HCEC 1CT (cell line): ENCODE data around the gene SAMD14.

Experiments used
- DNase-seq: peaks from one replicate; pipeline ENCODE4 v3.0.0-alpha.2; 2017

Gene SAMD14

DNA sequence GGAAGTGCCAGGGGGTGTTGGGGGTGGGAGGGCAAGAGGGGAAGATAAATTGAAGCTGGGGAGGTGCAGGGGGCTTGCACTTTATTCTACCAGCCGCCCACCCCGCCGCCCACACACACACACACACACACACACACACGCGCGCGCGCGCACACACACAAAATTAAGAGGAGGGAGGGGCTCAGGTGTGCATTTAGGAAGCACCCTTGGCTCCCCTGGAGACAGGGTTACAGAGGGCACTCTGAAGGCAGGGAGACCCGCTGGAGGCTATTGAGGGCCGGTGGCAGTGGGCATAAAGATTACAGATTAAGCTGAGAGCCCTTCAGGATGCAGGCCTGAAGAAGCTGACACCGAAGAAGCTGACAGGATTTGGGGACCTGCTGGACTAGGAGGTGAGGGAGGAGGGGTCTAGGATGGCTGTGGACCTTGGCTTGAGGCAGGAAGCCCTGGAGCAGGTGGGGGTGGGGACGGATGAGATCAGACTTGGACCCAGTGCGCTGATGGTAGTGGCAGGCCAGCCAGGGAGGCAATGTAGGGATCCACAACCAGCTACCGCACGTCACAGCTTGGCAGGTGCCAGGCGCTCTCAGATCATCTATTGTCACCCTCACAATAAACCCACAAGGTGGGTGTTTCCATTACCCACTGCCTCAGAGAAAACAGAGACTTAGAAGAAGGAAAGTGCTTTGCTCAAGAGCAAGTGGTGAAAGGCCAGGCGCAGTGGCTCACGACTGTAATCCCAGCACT lies 772 bp upstream of the SAMD14 start:
- DNase-seq, result no peak

DNA sequence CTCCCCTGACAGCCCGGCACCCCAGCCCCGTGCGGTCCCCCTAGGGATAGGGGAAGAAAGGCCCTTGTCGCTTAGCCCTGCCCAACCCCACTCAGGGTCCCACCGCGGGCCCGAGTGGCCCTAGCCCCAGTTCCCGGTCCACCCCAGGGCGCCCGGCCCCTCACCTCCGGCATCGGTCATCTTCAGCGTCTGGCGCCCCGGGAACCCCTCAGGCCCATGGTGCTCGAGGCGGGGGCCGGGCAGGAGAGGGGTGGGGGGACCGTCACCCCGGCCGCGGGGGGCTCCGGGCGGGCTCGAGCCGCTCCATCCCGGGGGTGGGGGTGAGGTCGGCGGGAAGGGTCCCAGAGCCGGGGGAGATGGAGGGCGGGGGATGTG lies 620 bp downstream of the SAMD14 start:
- no peak for DNase-seq

- DNase-seq, result no peak
Measured at GRCh38 chr17:50128441-50129352, 1.3 kb downstream of the SAMD14 start.

- peak; percentile 26 for DNase-seq
Measured at GRCh38 chr17:50127697-50128361, 2.1 kb downstream of the SAMD14 start.

GRCh38 chr17:50125420-50125997 lies 4.5 kb downstream of the SAMD14 start:
- no peak for DNase-seq

DNA sequence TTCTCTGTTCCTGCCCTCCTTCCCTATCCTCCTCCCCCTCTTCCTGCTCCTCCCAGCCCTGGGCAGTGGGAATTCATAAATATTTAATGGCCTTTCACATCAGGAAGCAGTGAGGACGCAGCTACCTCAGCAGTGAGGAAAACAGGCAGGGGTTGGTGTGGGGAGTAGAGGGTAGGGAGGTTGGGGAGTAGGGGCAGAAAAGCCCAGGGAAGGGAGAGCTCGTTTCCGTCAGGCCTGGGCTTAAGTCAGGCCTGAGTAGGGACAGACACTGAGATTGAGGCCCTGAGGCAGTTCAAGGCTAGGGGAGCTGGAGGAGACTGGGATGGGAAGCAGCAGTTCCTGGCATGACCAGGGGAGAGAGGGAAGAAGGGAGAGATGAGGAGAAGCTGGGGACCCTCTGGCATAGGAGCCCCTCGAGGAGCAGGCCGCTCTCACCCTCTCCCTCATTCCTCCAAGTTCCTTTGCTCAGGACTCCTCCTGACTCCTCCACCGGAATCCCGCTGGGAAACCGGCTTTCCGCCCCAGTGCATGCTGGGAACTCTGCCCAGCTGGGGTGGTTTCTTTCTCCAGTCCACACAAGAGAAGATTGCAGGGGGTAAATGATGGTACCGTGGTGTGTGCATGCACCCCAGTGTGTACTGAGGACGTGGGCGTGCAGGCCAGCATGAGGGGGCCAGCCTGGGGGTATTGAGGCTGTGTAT lies 6.2 kb downstream of the SAMD14 start:
- DNase-seq, result no peak

DNA sequence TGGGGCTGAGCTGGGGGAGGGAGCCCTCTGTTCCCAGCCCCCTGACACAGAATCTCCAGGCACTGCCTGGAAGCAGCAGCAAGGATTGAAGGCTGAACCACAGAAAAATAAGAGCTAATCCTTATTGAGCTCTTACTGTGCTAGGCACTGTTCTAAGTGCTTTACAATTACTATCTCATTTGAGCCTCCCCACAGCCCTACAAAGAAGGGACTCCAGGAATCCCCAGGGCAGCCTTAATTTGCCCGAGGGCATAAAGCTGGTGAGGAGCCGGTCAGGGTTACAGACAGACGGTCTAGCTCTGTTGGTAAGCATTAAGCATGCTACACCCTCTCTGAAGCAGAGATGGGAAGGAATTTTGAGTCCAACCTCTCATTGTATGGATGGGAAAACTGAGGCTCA lies 7.0 kb downstream of the SAMD14 start:
- no peak for DNase-seq

DNA sequence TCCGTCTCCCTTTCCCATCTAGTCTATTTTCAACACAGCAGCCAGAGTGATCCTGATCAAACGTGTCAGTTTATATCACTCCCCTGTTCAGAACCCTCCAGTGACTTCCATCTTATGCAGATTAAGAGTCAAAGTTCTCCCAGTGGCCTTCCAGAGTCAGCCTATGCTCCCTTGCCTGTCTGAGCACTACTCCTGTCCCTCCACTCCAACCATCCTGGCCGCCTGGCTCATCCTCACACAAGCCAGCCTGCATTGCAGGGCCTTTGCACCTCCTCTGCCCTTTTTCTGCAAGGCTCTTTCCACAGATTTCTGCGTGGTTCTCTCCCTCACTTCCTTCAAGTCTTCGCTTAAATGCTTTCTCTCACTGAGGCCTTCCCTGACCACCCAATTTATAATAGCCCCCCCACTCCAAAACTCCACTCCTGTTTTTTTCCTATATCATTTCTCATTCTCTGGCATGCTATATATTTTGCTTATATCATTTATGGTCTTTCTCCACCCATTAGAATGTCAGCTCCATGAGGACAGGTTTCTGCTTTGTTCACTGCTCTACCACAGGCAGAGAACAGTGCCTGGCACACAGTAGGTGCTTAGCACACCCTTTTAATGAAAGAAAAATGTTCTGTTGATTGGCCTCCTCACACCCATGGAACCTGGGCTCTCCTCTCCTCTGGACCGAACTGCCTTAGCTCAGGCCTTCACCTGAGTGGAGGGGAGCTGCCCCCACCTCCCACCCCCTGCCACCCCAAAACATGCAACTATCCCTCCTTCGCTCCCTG lies 9.3 kb downstream of the SAMD14 start:
- no peak for DNase-seq

DNA sequence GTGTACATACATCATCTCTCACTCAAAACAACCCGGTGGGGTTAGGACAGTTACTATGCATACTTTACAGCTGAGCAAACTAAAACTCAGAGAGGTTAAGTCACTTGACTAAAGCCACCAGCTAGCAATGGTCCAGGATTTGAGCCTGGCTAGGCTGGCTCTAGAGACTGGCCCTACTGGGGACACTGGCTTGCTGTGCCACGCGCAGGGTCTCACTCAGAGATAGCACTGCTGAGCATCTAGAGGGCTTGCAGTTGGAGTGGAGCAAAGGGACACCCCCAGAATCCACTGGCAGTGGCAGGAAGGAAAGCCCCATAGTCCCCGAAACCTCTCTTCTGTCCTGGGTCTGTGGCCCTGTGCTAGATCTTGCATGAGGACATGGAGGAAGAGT lies 11.1 kb downstream of the SAMD14 start:
- no peak for DNase-seq

DNA sequence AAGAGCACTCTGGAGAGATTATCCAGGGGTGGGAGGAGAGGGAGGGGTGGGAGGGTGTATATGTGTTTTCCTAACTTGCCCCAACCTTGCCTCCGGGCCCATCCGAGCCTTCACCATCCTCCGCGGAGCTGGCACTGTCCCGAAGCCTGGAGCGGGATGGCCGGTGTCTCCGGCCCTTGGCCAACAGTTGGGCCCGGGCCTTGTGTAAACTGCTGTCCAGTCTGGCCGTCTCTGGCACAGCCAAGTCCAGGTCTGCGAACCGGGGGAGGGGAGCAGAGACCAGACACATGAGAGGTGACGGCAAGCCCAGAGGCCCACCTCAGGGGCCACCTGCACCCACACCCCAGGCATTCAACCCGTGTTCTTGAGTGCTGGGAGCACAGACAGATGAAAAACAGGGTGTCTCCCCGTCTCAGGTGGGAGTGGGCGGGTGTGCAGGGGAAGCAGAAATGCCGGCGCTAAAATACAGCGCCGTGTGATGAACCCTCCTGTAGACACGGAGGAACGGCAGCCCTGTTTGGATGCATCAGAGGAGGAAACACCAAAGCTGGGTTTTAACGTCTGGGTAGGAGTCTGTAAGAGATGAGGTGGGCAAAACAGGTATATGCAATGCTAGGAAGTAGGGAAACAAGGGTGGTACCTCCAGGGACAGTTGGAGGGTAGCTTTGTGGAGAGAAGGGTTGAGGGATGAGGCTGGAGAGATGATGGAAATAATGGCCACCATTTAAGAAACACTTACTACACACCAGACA lies 11.7 kb downstream of the SAMD14 start:
- DNase-seq, result no peak

- DNase-seq, result peak; percentile 16
Measured at GRCh38 chr17:50117202-50118051, 12.5 kb downstream of the SAMD14 start.

- no peak for DNase-seq
Measured at GRCh38 chr17:50115756-50116155, 14.2 kb downstream of the SAMD14 start.

- peak; percentile 58 for DNase-seq
Measured at GRCh38 chr17:50114849-50115357, 15.1 kb downstream of the SAMD14 start.

DNA sequence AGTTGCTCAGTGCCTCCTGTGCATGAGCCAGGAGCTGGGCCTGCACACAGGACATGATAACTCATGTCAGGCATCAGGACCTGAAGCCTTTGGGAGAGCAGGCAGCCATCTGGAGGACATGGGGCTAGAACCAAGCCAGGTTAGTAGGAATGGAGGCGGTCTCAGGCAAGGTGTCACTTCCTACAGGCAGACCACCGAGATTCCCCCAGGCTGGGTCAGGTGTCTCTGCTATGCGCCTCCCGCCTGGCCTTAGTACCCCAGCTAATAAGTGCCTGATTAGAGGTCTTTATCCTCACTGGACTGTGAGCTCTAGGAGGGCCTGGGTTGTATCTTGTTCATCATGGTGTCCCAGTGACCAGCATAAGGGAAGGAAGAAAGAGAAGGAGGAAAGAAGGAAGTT lies 15.6 kb downstream of the SAMD14 start:
- DNase-seq, result no peak

- DNase-seq, result no peak
Measured at GRCh38 chr17:50113624-50114320, 16.2 kb downstream of the SAMD14 start.

GRCh38 chr17:50112694-50113093 lies 17.3 kb downstream of the SAMD14 start:
- DNase-seq, result no peak

DNA sequence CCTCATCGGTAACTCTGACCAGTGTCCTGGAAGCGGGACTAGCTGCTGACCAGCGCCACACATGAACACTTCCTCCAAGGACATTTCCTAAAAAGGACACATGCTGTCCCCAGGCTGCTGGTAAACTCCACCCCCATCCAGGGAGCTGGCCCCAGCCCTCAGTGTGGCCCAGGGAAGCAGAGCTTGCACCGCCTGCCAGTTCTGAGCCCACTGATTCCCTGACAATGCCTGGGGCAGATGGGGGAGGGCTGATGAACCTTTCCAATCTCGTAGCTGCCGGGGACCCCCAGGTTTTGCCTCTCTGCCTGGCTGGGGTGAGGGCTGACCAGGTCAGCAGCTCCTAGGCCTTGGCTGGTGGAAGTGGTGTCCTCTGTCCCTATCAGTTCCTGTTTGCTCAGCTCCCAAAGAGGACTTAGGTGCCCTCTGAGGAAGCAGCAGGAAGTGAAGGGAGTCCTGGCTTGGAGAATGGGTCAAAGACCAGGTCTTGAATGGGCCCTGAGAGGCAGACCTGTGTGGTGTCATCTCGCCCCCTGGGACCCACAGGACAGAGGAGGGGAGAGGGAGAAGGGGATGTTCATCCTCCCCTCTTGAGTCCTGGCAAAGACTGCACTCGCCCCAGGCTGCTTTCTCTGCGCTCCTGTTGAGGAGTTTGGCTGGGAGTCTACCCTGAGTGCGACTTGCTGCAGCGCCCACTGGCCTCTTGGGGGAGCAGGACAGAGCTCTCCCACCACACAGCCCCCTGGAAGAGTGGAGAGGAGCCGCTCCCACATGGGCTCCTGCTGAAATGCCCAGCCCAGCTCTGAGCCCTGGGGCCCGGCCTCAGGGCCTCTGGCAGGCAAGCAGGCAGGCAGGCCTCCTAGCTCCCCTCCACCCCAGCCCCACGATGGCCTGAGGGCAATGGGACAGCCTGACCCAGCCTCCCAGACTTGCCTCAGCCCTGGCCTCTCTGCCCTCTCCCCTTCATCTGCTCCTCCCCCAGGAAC lies 18.0 kb downstream of the SAMD14 start:
- DNase-seq, result no peak
